GM19452 (cell line): ENCODE measurements around the gene PCDH9.

Experiments
- ATAC-seq: cut with Tn5 transposase; IDR thresholded peaks from one replicate; pipeline ENCODE4 v1.9.1; 2021; ENCODE audit not compliant: unreplicated experiment

Gene PCDH9

DNA sequence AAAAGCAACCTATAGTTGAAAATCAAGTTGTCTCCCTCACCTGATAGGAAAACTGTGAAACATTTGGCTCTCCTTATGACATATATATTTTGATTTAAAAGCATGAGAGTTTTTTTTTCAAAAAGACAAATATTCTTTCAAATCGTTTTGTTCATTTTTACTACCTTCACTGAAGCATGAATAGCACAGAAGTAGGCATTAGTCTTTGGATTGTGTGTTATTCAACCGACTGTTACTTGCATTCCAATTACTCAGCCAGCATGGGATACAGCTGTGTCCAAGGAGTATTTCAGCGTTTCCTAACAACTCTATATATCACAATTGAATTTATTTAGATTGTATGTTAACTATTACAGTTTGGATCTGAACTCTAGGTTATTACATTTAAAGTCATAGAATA lies 135.2 kb downstream of the PCDH9 start:
- no peak for ATAC-seq

DNA sequence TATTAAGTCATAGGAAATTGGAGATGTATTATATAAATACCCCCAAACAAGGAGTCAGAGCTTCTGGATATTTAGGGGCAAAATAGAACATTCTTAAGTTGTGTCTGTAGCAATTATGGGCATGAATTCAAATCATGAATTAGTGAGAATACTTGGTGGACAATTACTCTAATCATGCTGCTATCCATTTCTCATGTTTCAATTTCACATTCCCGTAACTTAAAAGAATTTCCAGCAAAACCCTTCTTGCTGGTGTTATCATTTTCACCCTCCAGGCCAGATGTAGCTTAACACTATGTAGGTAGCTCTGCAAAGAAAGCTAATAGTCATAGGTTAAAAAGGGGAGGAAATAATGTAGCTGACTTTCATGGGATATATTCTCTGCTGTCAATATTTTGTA lies 136.1 kb downstream of the PCDH9 start:
- ATAC-seq, result no peak

DNA sequence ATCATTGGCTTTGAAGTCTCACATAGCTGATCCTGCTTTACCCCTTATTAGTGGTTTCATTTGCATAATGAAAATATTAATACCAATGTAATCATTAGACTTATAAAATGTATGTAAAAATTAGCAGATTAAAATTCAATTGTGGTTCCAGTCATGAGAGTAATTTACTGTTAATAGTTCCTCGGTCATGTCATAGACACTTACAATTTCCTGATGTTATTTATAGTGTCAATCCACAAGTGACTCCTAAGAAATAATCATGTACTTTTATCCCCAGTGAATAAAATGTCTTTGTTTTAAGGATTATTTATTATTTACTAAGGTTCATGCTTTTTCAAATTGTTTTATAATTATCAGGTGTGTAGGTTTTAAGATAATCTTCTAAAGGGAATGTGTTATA lies 138.5 kb downstream of the PCDH9 start:
- ATAC-seq, result no peak

DNA sequence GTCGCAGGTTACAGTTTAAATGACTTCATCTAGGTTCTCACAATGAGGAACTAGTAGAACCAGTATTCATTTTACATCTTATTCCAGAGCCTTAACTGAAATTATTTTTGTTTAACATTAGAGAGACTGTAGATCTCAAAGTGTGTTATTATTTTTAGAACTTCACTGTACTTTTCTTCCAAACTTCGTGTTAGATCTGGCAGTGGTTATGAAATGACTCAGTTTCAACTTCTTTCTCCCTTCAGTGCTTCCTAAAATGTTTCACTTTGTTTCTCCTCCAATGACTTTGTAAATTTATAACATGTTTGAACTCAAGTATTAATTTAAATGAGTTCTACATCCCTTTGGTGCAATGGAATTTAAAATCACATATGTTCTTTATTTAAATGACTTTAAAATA lies 139.3 kb downstream of the PCDH9 start:
- ATAC-seq, result no peak

DNA sequence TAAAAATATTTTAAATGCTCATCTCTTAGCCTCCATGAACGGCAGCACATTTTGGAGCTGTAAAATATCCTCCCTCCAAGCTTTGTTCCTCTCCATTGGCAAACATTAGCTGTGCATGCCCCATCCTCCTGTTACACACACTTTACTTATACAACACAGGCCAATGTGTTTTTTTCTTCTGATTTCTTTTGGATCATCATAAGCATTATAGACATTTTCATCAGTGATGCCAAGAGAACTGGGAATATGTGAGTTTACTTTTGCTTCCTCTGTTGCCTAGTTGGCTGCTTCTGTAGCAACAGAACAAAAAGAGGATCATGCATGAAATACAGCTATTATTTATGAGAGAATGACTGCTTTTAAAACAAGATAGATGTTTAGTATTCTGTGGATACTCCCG lies 142.6 kb downstream of the PCDH9 start:
- ATAC-seq, result no peak

DNA sequence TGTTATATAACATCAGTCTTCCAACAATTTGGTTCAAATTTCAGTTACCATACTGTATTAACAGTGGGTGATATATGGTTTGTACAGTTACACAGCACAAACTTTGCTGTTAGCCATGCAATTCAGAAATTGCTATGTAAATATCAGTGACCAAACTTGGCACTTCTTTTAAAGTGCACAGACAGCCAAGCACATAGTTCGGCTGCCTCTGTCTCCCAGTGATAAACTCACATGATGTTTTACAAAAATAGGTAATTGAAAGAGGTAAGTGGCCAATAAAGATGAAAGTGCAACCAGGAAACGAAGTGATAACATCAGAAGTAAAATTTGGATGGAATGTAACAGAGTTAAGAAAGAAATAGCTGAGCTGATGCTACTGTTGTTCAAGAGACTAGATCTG lies 143.9 kb downstream of the PCDH9 start:
- no peak for ATAC-seq

DNA sequence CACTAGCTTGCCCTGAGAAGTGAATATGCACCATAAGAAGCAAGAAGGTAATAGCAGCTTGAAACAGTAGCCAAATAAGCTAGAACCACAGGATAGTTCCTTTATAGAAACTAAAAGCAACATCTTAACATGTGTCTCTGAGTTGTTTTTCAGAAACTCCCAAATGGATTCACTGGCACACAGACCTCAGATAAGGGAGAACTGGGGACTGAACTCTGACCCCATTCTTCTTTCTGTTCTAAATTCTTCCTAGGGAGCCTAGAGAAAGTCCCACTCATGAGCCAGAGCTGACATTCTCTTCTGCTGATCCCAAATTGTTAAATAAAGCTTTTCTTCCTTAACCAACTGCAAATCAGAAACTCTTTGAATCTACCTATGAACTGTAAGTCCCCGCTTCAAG lies 146.1 kb downstream of the PCDH9 start:
- no peak for ATAC-seq

DNA sequence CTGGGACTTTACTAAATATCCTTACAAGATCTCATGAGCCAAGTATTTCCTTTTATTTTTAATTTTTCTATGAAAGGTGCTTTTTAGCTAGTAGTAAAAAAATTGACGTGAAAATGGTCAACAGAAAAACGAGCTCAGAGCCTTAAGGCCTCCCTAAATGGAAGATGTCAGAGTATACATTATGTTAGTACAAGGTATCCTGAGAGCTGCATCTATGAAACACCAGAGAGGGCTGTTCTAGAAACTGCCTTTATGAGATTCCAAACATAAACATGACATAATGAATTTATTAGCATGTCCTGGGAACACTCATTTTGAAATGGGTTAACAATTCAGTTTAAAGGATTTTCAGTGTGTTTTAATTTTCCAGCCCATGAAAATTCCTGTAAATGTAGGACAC lies 146.6 kb downstream of the PCDH9 start:
- ATAC-seq, result no peak

DNA sequence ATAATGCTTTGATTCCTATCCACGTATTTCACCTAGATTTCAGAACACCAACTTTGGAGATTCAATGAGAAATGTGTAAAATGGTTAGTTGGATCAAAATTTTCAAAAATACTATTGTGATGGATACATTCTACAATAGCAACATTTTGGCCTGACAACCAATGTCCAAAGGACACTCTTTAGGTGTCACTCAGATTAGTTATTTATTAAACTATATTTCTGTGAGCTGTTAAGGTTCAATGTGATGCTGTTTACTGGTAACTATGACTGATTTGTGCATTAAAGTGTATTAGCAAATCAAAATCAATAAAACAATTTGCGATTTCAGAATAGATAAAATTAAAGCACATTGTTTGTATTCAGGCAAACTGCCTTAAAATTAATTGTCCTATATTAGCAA lies 149.8 kb downstream of the PCDH9 start:
- ATAC-seq, result no peak

DNA sequence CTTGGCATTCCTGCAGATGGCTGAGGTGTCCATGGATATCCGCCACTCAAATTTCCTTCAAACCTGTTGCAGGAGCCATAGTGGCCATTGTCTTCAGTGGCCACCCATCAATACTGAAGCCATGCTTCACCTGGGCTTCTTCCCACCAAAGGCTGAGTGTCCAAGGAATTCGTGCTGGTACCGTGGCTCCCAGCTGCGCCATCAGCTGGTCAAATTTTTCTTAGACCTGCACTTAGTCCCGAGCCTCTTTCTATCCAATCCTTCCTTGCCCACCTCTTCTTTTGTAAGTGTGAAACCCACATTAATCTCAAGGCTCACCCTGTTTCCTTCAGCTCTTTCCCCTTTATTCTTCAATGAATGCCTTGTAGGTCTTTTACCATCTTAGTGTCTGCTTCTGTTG lies 152.1 kb downstream of the PCDH9 start:
- no peak for ATAC-seq

DNA sequence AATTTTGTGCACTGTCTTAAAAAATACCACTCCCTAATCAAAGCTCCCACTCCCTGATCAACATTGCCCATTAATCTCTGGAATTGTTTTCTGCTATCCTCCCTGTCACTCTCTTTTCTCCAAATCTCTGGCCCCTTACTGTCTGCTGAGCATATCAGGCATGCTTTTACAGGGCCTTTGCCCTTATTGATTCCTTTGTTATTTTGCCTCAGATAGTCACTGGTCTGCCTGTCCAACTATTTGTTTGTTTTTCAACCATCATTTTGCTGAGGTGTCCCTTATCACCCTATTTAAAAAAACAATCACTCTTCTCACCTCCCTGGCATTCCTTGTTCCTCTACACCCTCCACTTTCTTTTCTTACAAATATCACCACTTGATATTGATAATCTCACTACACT lies 153.0 kb downstream of the PCDH9 start:
- no peak for ATAC-seq

DNA sequence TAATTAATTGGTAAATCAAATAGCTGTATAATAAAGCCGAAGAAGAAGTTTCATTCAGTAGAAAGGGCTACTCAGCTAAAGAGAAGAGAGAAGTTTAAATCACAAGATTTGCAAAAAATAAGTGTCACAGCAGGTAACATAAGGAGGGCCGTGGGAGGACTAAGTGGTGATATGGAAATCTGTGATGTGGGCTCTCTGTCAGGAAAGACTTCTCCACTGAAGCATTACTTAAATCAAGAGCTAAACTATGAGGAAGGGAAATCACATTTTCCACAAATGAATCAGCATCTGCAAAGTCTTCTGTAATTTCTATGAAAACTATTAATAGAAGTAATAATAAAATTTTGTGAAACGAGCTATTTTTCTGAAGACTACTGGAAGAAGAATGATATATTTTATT lies 153.8 kb downstream of the PCDH9 start:
- ATAC-seq, result no peak

DNA sequence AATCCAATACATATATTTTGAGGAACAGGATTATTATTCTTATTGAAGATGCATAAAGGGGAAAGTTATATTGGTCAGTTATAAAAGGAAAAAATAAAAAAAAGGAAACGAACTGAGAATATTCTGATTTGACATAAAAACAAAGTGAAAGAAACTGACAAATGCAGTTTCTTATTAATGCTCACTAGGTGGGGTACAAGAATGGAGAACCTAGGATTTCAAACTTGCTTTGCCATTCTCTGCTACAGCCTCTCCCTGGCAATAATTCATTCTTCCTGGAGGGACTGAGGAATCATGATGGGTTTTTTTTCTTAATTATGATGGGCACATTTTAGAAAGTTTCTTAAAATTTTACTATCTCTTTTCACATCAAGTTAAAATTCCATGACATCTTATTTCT lies 154.9 kb downstream of the PCDH9 start:
- no peak for ATAC-seq

DNA sequence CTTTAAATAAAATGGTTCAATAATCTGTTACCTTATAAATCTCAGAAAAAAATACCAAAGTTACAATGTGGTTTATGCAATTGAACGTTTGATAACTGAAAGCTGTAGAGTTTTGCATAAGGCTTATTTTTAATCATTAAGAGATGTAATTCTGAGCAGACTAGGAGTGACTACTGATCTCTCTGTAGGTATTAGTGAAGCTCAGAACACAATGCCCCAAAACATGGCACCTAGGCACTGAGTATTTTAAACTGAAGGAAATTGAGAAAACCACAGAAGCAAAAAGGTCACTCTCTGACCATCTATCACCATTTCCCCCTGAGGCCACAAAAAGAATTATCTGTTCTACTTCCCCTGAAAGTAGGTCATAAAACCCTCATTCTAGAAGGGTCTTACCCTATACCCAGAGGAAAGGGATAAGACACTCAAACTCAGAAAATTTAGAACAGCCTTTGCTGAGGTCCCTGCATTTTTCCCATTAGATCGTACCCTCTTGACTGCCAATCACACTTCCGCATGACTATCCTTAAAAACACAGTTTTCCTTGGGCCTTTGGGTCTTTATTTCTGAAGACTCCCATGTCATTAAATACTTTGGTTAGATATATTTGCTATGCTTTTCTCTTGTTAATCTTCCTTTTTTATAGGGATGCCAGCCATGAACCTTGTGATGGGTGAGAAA lies 158.1 kb downstream of the PCDH9 start:
- ATAC-seq, result no peak

DNA sequence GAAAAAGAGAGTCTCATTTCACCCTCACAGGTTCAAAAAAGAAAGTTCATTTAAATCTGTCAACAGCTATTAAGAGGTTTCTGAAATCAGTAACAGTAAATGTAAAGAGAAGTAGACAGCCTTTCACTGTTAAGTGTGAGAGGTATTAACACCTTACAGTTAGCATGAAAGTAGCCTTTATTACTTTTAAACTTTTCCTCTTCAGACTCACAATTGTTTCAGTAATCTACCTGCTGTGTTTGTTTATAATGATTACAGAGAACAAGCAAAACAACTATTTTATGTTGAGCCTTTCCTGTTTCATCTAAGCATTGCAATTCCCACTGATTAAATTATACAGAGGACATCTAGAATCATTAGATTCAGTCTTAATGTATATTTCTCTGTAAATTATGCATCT lies 159.8 kb downstream of the PCDH9 start:
- ATAC-seq, result no peak

DNA sequence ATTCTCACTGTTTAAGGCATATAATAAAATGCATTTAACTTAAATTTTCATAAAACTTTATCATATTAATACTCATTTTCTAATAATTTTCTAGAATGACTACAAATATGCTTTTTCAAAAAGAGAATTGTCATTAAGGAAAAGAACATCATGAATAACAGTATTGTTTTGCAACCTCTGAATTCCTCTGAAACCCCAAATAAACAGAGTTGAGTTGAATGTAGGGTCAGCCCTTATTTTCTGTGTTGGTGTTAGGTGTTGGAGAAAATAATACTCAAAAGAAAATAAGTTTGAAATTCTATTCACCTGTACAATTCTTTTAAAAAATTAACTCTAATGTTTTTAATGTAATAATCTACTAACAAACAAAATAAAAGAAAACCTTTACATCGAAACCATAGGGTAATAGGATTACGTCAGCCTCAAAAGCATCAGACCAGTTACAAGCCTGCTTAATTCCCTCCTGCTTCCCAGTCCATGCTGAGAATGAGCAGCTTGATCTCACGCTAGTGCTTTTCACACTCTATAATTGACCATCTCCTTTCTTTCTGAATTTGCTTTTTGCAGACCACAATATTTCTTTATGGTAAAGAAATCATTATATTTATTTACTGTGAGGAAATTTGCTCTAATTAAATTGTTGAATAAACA lies 160.9 kb downstream of the PCDH9 start:
- no peak for ATAC-seq

DNA sequence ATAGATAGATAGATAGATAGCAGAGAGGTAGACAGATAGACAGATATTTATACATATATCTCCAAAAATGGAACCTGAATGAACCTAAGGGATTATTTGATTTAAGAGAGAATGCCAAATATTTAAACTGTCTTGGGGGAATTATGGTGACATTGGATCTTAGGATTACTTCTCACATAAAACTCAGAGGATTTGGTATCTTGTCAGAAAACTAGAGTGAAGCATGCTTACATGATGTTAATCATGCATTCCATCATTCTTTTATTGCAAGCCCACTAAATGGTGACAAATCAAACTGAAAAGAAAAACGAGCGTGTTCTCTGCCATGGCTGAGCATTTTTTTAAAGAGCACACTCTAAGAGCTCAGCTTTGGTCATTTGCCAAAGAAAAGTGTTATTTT lies 165.2 kb downstream of the PCDH9 start:
- no peak for ATAC-seq

DNA sequence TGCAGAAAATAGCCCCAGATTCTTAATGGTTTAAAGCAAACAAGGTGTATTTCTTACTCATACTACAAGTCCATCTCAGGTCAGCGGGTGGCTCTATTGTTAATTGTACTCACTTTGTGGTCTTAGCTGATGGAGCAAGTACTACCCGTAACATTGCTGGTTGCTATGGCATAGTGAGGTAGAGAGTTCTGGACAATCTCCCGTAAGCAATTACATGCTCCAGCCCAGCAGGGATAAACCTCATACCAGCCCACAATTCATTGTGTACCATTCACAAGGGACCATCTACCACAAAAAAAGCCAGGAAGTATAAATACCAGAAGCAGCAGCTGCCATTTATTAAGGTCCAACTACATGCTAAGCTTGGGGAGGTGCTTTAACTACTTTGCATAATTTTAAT lies 167.1 kb downstream of the PCDH9 start:
- ATAC-seq, result no peak

DNA sequence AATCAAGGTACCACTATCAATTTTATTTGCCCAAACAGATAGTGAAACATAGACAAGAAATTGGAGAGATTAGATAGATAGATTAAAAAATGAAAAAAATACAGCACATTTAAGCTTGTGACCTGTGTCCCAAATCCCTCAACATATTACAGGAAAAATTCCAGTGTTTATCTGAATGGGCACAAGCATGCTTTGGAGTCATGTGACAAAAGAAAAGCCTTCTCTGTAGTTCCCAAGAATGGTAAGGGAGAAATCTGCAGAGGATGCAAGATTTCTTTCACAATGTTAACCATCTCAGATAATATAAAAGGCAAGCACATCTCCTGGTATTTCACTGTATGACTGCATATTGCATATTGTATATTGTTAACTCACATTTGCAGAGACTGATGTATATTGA lies 168.0 kb downstream of the PCDH9 start:
- ATAC-seq, result no peak

DNA sequence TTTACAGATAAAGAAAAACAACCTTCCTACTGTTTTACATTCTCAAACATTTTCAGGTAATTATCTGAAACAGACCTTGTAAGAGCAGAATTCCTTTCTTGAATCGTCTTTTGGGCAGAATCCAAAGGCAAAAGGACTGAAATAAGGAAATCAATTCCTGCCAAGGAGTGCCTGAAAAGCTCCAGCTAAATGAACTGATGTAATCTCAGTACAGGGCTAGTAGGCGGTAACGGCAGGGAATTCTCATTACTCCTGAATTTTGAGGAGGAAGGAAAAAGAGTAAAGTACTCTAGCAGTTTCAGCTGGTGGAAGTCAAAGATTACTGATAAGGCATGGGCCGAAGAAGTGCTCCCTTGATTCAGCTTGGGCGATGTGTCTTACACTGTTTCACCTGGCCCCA lies 168.4 kb downstream of the PCDH9 start:
- ATAC-seq, result no peak

DNA sequence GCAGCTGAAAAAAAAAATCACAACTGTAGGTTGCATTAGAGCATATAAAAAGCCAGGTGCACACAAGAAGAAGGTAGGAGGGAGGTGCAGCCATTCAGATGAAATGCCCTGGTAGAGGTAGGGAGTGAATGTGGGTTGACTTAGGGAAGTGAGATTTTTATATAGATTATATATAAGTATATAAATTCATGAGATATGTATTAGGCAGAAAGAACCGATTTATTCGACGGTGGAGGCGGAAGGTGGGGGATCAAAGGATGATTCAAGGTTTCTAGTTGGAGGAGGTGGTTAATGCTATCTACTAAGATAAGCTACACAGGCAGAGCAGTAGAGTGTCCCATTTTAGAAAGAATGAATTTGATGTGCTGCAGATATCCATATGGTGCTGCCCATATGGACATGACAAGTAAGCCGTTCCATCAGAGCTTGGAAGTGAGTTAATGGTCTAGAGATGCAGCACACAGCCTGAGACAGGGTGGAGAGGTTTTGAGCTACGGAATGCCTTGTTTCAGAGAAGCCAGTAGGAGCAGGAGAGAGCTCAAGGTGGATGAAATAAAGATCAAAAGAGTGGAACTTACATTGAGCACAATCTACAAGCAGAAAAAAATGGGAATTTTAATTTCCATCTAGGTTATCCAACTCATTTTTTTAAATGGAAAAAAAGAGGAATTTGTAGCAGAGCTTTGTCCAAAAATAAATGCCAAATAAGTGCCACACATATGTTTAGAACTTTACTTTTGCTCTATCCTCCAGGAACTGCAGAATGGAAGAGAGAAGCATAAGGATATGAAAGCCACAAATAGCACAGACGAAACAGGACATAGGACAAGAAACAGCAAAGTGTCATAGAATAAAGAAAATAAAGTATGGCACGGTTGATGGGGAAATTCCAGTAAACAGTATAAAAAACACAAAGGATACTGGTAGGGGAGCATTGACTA lies 177.3 kb downstream of the PCDH9 start:
- no peak for ATAC-seq

DNA sequence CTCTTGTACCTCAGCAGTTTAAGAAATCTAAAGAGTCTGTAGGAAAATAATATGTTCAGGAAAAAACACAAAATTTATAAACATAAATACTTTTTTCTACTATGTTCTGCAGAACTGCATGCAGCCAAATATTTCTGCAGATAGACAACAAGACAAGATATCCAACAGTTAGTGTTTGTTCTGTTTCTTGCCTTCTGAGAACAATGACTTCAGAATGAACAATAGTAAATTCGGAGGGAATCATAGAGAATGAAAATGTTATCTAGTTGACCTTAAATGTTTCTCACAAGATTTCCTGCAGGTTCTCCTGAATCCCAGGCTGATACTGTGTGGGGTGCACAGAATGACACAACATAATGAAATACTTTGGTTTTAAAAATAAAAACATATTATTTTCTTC lies 180.4 kb downstream of the PCDH9 start:
- ATAC-seq, result no peak
